ENCODE results near the gene MAPRE3. TPM values are rescaled to one million over a fixed set of nuclear protein-coding genes. Genes with fewer than 3 reads are reported as not detected.

MAPRE3 gene
- total RNA-seq, 1 experiment from 2014 or later: 4.9 TPM

DNA sequence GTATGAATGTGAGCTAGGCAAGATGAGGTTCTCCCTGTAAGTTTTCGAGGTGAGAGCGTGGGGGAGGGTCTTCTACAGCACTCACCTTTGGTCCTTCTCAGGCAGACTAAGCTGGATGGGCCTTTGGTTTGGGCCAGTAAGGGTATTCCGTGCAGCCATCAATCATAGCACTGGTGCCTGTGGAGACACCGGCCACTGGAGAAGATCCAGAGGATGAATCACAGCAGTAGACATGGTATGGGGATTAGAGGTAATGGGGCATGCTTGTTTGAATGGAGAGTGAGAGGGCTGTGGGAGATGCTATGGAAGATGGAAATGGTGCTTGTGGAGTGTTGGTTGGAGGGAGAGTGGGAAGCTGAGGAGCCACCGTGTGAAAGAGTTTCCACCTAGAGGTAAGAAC, 16.1 kb downstream of the MAPRE3 start:
- H3K36me3 ChIP-seq (ENCODE audit: control insufficient read depth, insufficient read depth, low read length): no peaks in the 10 kb centered on the region
- H3K27me3 ChIP-seq (replicated peaks; ENCODE audit: control insufficient read depth, insufficient read depth, low read length): no peaks in the 10 kb centered on the region
- TF ChIP-seq, protein P1, sequence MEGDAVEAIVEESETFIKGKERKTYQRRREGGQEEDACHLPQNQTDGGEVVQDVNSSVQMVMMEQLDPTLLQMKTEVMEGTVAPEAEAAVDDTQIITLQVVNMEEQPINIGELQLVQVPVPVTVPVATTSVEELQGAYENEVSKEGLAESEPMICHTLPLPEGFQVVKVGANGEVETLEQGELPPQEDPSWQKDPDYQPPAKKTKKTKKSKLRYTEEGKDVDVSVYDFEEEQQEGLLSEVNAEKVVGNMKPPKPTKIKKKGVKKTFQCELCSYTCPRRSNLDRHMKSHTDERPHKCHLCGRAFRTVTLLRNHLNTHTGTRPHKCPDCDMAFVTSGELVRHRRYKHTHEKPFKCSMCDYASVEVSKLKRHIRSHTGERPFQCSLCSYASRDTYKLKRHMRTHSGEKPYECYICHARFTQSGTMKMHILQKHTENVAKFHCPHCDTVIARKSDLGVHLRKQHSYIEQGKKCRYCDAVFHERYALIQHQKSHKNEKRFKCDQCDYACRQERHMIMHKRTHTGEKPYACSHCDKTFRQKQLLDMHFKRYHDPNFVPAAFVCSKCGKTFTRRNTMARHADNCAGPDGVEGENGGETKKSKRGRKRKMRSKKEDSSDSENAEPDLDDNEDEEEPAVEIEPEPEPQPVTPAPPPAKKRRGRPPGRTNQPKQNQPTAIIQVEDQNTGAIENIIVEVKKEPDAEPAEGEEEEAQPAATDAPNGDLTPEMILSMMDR (IDR thresholded peaks at IDR 0.05; ENCODE audit: insufficient read depth in 1 of 2, low read depth in 1 of 2, low read length in 1 of 2, severe bottlenecking in 1 of 2, unreplicated experiment in 1 of 2): no peak
- no TSS peak for BruUV-seq (replicated peaks)
- DNase-seq: no peak
- no peak overlapping the region for H3K4me3 ChIP-seq (ENCODE audit: low read depth, low read length)
- no peak overlapping the region for H3K4me3 Mint-ChIP-seq (ENCODE audit: unreplicated experiment)
- H3K4me1 ChIP-seq: 0 out of 2 replicates have a peak, but pooled peaks cover 6% of the 10 kb centered on the region
- no peaks in the 10 kb centered on the region for H3K9me3 Mint-ChIP-seq (ENCODE audit: unreplicated experiment)
- no peaks in the 10 kb centered on the region for H3K36me3 Mint-ChIP-seq (ENCODE audit: insufficient read depth, unreplicated experiment)
- no peak overlapping the region for H3K27ac Mint-ChIP-seq (ENCODE audit: unreplicated experiment)
- intact Hi-C loops (cut with micrococcal nuclease; ENCODE audit: unreplicated experiment): no loop called here
- no peaks in the 10 kb centered on the region for H3K27me3 Mint-ChIP-seq (ENCODE audit: insufficient read depth, unreplicated experiment)
- H3K4me1 Mint-ChIP-seq (ENCODE audit: low read depth, unreplicated experiment): peaks cover 3% of the 10 kb centered on the region
- CTCF ChIA-PET: no interaction called here
- H3K9me3 ChIP-seq: no peaks in the 10 kb centered on the region
- POLR2A ChIA-PET: no interaction called here

DNA sequence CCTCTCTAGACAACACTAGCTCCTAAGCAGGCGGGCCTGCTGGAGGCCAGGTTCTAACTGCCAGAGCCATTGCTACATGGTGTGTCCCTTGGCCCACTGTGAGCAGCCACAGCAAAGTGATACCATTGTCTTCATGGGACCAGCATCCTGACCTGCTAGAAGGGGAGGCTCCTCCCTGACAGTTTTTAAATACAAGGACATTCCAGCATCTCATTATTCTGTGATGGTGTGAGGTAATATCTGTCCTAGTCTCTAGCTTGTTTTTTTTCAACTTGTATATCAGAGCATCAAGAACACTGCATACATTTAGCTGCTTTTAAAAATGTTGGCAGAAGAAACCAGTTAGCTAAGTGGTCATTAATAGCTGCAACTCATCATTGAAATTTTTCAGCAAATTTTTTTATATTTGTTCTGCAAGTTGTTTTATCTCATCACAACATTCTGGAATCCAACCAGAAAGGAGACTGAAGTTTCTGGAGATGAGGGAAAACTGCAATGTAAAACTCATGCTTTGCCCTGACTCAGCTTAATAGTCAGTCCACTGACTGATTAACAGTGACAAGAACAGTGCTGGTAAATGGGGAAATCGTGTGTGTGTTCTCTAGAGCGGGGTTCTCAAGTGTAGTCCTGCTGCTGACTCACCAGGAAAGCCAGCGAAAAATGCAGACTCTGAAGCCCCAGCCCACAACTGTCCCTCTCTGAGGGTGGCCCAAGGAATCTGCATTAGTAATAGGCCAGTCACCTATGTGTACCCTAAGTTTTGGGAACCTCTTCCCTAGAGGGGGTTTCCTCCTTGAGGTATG, 17.8 kb downstream of the MAPRE3 start:
- no TSS peak for BruUV-seq (replicated peaks)
- Histone ChIP-seq H3K9me3 (no peaks in the 10 kb centered on the region), H3K4me3 (ENCODE audit: low read depth, low read length) (no peak overlapping the region), H3K36me3 (ENCODE audit: control insufficient read depth, insufficient read depth, low read length) (no peaks in the 10 kb centered on the region), H3K4me1 (0 out of 2 replicates have a peak, but pooled peaks cover 6% of the 10 kb centered on the region), H3K27me3 (replicated peaks; ENCODE audit: control insufficient read depth, insufficient read depth, low read length) (no peaks in the 10 kb centered on the region)
- intact Hi-C loops (cut with micrococcal nuclease; ENCODE audit: unreplicated experiment): no loop called here
- no peak overlapping the region for H3K27ac Mint-ChIP-seq (ENCODE audit: unreplicated experiment)
- ChIA-PET POLR2A (no interaction called here), CTCF (interaction anchor here (1.3 kb wide), 1 partner anchor 29 kb away, joined by 3 read pairs; no protein-coding TSS in a partner anchor)
- DNase-seq: no peak
- H3K9me3 Mint-ChIP-seq (ENCODE audit: unreplicated experiment): no peaks in the 10 kb centered on the region
- TF ChIP-seq, protein P1 (IDR thresholded peaks at IDR 0.05; ENCODE audit: insufficient read depth in 1 of 2, low read depth in 1 of 2, low read length in 1 of 2, severe bottlenecking in 1 of 2, unreplicated experiment in 1 of 2): no peak
- H3K36me3 Mint-ChIP-seq (ENCODE audit: insufficient read depth, unreplicated experiment): no peaks in the 10 kb centered on the region
- no peak overlapping the region for H3K4me3 Mint-ChIP-seq (ENCODE audit: unreplicated experiment)
- peaks cover 8% of the 10 kb centered on the region for H3K4me1 Mint-ChIP-seq (ENCODE audit: low read depth, unreplicated experiment)
- H3K27me3 Mint-ChIP-seq (ENCODE audit: insufficient read depth, unreplicated experiment): no peaks in the 10 kb centered on the region

DNA sequence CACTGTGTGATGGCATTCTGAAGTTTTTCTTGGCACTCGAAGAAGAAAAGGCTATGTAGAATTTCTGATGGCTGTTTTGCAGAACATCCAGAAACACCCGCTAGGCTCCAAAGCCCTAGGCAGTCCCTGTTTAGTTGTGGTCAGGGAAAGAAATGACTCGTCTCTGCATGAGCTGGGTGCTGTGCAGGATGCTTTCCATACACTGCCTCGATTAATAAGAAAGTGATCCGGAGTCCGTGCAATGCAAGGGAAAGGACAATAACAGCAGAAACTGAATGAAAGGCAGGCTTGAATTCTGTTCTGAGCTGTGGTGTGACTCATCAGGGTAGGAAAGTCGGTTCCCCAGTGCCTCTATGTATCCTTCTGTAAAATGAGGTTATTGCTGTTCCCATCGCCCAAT, 18.7 kb downstream of the MAPRE3 start:
- no peak overlapping the region for H3K4me3 ChIP-seq (ENCODE audit: low read depth, low read length)
- no peak overlapping the region for H3K27ac Mint-ChIP-seq (ENCODE audit: unreplicated experiment)
- no peaks in the 10 kb centered on the region for H3K36me3 Mint-ChIP-seq (ENCODE audit: insufficient read depth, unreplicated experiment)
- CTCF ChIA-PET: no interaction called here
- intact Hi-C loops (cut with micrococcal nuclease; ENCODE audit: unreplicated experiment): no loop called here
- no peaks in the 10 kb centered on the region for H3K27me3 Mint-ChIP-seq (ENCODE audit: insufficient read depth, unreplicated experiment)
- H3K4me1 ChIP-seq: 0 out of 2 replicates have a peak, but pooled peaks cover 6% of the 10 kb centered on the region
- H3K27me3 ChIP-seq (replicated peaks; ENCODE audit: control insufficient read depth, insufficient read depth, low read length): no peaks in the 10 kb centered on the region
- no peak for DNase-seq
- no peaks in the 10 kb centered on the region for H3K9me3 Mint-ChIP-seq (ENCODE audit: unreplicated experiment)
- POLR2A ChIA-PET: interaction anchor here (0.5 kb wide), 1 partner anchor 224 kb away, joined by 3 read pairs; no protein-coding TSS in a partner anchor
- H3K36me3 ChIP-seq (ENCODE audit: control insufficient read depth, insufficient read depth, low read length): no peaks in the 10 kb centered on the region
- H3K4me1 Mint-ChIP-seq (ENCODE audit: low read depth, unreplicated experiment): peaks cover 8% of the 10 kb centered on the region
- H3K4me3 Mint-ChIP-seq (ENCODE audit: unreplicated experiment): no peak overlapping the region
- TF ChIP-seq, protein P1 (IDR thresholded peaks at IDR 0.05; ENCODE audit: insufficient read depth in 1 of 2, low read depth in 1 of 2, low read length in 1 of 2, severe bottlenecking in 1 of 2, unreplicated experiment in 1 of 2): no peak
- BruUV-seq (replicated peaks): no TSS peak
- H3K9me3 ChIP-seq: no peaks in the 10 kb centered on the region

Measured in Caco-2 (cell line).